SK-N-SH treated with all-trans-retinoic acid at 6 μM for 48 hours (cell line): ENCODE results near the gene ZBTB34.

Source experiments
- RARB ChIP-seq: fragments of 250-450 bp; sonication (Bioruptor Pico); IDR thresholded peaks from 2 replicates; pipeline ENCODE4 v1.8.0; 2021; ENCODE audit warnings: mild to moderate bottlenecking, moderate library complexity
- ZFP3 ChIP-seq: fragments of 250-450 bp; sonication (Bioruptor Pico); IDR thresholded peaks from 2 replicates; pipeline ENCODE4 v1.5.0; 2020; ENCODE audit warnings: mild to moderate bottlenecking, moderate library complexity

DNA sequence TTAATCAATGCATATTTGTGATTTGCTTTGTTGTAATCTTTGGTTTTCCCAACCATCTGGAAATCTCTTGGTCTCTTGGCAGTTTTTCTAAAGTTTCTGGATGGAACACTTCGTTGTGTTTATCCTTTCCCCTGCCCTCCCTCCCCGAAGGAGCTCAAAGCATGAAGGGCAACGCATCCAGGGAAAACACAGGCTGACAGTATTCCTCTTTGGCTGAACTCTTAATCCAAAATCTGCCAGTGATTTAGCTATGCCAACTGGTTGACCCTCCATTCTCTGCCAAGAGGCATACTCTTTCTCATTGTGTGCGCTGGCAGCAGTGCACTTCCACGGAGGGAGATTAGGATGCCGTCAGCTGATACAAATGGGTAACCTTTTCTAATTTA lies 20.5 kb downstream of the ZBTB34 start:
- TF ChIP-seq RARB (no peak), ZFP3 (CRISPR knock-in tag) (no peak)
